Measurements from ENCODE around the gene FJX1. TPM values are rescaled to one million over a fixed set of nuclear protein-coding genes. Genes with fewer than 3 reads are reported as not detected.
A peak's percentile ranks its signal among the peaks of the same experiment; 100 is the strongest.

FJX1 gene
- polyA plus RNA-seq, 3 donors: 0.05 TPM; not detected in 2

DNA sequence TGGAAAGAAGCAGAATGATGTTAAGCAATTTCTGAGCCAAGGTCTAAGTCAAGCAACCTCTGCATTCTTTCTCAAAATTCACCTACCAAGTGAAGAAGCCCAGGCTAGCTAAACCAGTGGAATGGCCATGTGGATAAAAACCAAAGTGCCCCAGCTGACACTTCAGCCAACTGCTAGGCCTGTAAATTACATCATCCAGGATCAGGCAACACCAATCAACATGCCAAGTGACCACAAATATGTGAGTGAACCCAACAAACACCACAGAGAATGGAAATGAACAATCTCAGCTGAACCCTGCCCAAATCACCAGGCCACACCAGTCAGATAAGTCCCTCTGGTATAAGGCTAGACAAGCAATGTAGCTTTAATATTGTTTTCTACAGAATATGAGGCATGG is 25.1 kb upstream of the FJX1 start:
- TF ChIP-seq, protein P1, sequence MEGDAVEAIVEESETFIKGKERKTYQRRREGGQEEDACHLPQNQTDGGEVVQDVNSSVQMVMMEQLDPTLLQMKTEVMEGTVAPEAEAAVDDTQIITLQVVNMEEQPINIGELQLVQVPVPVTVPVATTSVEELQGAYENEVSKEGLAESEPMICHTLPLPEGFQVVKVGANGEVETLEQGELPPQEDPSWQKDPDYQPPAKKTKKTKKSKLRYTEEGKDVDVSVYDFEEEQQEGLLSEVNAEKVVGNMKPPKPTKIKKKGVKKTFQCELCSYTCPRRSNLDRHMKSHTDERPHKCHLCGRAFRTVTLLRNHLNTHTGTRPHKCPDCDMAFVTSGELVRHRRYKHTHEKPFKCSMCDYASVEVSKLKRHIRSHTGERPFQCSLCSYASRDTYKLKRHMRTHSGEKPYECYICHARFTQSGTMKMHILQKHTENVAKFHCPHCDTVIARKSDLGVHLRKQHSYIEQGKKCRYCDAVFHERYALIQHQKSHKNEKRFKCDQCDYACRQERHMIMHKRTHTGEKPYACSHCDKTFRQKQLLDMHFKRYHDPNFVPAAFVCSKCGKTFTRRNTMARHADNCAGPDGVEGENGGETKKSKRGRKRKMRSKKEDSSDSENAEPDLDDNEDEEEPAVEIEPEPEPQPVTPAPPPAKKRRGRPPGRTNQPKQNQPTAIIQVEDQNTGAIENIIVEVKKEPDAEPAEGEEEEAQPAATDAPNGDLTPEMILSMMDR (IDR thresholded peaks at IDR 0.05): no peak

DNA sequence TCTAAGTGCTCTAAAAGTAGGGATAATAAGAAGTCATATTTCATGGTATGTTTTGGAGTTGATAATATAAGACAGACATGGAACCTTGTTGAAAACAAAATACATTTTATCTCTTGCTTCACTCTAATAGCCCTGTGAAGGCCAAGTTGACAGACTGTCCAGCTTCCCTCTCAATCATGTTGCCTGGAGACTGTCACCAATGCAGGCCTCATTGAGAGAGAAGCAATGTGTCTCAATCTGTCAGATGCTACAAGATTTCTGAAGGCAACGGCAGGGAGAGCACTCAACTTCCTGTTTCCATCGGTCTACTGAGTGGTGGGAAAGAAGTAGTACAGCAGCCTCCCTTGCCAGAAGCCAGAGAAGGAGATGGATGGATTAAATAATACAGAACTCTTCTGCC is 23.6 kb upstream of the FJX1 start:
- peaks cover 3 to 9% of the 10 kb centered on the region in 2 donors for H3K27me3 ChIP-seq (ENCODE audit: control insufficient read depth in 2 of 2, insufficient read depth in 2 of 2, low read length in 2 of 2)
- no peaks in the 10 kb centered on the region for H3K9me3 ChIP-seq (replicated peaks in 1 of 2; ENCODE audit: control insufficient read depth in 1 of 2, insufficient read depth in 1 of 2, low read length in 2 of 2)
- H3K9me3 Mint-ChIP-seq: peaks cover 0 to 4% (median 0%) of the 10 kb centered on the region in 7 donors
- H4K20me1 ChIP-seq (ENCODE audit: insufficient read depth, low read length): no peaks in the 10 kb centered on the region
- peak overlapping the region in 1 of 7 donors; percentile 3 for H3K27ac Mint-ChIP-seq
- peak in 1 of 3 donors; percentile 21 for DNase-seq
- WGBS (ENCODE audit: insufficient coverage): 0% methylated on average over 2 of the region's 2 CpGs
- H3K79me2 ChIP-seq (ENCODE audit: insufficient read depth, low read length): no peaks in the 10 kb centered on the region
- no peaks in the 10 kb centered on the region for H3K36me3 Mint-ChIP-seq
- no peak overlapping the region for H3K4me3 ChIP-seq (replicated peaks in 1 of 3; ENCODE audit: low read depth in 2 of 3, low read length in 3 of 3)
- no peak overlapping the region for H3K4me3 Mint-ChIP-seq
- no peaks in the 10 kb centered on the region for H3K4me1 Mint-ChIP-seq
- H2AFZ ChIP-seq (ENCODE audit: insufficient read depth, low read depth, low read length, poor library complexity, severe bottlenecking): no peak overlapping the region
- no peaks in the 10 kb centered on the region for H3K36me3 ChIP-seq (replicated peaks in 1 of 2; ENCODE audit: control insufficient read depth in 1 of 2, insufficient read depth in 2 of 2, low read length in 2 of 2)
- no peaks in the 10 kb centered on the region for H3K4me1 ChIP-seq (ENCODE audit: control insufficient read depth in 1 of 2, insufficient read depth in 2 of 2, low read length in 2 of 2)
- no peak overlapping the region for H3K27ac ChIP-seq (ENCODE audit: low read depth in 1 of 2, low read length in 2 of 2)
- H3K9ac ChIP-seq (ENCODE audit: insufficient read depth, low read length, poor library complexity, severe bottlenecking): no peak overlapping the region
- no peak overlapping the region for H3K4me2 ChIP-seq (replicated peaks; ENCODE audit: extremely low read depth, low read length, poor library complexity, severe bottlenecking)
- H3K27me3 Mint-ChIP-seq (ENCODE audit: low read depth in 3 of 3): peaks cover 3 to 18% (median 17%) of the 10 kb centered on the region in 3 donors
- intact Hi-C loops (cut with micrococcal nuclease): no loop called here
- TF ChIP-seq, protein P1 (IDR thresholded peaks at IDR 0.05): no peak

More for the DNA sequence above, 25.1 kb upstream of the FJX1 start:
- no peak overlapping the region for H3K9ac ChIP-seq (ENCODE audit: insufficient read depth, low read length, poor library complexity, severe bottlenecking)
- H3K4me3 Mint-ChIP-seq: no peak overlapping the region
- intact Hi-C loops (cut with micrococcal nuclease): no loop called here
- no peak overlapping the region for H3K27ac Mint-ChIP-seq
- no peaks in the 10 kb centered on the region for H3K9me3 ChIP-seq (replicated peaks in 1 of 2; ENCODE audit: control insufficient read depth in 1 of 2, insufficient read depth in 1 of 2, low read length in 2 of 2)
- H3K4me1 Mint-ChIP-seq: no peaks in the 10 kb centered on the region
- no peaks in the 10 kb centered on the region for H3K79me2 ChIP-seq (ENCODE audit: insufficient read depth, low read length)
- no peak overlapping the region for H3K4me2 ChIP-seq (replicated peaks; ENCODE audit: extremely low read depth, low read length, poor library complexity, severe bottlenecking)
- no peak overlapping the region for H3K4me3 ChIP-seq (replicated peaks in 1 of 3; ENCODE audit: low read depth in 2 of 3, low read length in 3 of 3)
- H3K27ac ChIP-seq (ENCODE audit: low read depth in 1 of 2, low read length in 2 of 2): no peak overlapping the region
- H3K27me3 Mint-ChIP-seq (ENCODE audit: low read depth in 3 of 3): peaks cover 9 to 17% (median 15%) of the 10 kb centered on the region in 3 donors
- peaks cover 0 to 5% of the 10 kb centered on the region in 2 donors for H3K27me3 ChIP-seq (ENCODE audit: control insufficient read depth in 2 of 2, insufficient read depth in 2 of 2, low read length in 2 of 2)
- H2AFZ ChIP-seq (ENCODE audit: insufficient read depth, low read depth, low read length, poor library complexity, severe bottlenecking): no peak overlapping the region
- no peak for DNase-seq
- H3K9me3 Mint-ChIP-seq: peaks cover 0 to 5% (median 0%) of the 10 kb centered on the region in 7 donors
- H3K4me1 ChIP-seq (ENCODE audit: control insufficient read depth in 1 of 2, insufficient read depth in 2 of 2, low read length in 2 of 2): no peaks in the 10 kb centered on the region
- H3K36me3 Mint-ChIP-seq: no peaks in the 10 kb centered on the region
- H3K36me3 ChIP-seq (replicated peaks in 1 of 2; ENCODE audit: control insufficient read depth in 1 of 2, insufficient read depth in 2 of 2, low read length in 2 of 2): no peaks in the 10 kb centered on the region
- H4K20me1 ChIP-seq (ENCODE audit: insufficient read depth, low read length): no peaks in the 10 kb centered on the region

Data from CD14-positive monocyte (primary cell).